Liver (tissue), 9 donors: ENCODE results near the gene EYA3. TPM values are rescaled to one million over a fixed set of nuclear protein-coding genes. Genes with fewer than 3 reads are reported as not detected.
A peak's percentile ranks its signal among the peaks of the same experiment; 100 is the strongest.

Experiments used
- DNase-seq: peaks from one replicate; pipeline ENCODE4 v3.0.0-alpha.2; 2017; ENCODE audit warnings: low spot score
- H3K27ac ChIP-seq, 2 donors: one replicate each; pipeline ENCODE4 v1.7.0; 2013; ENCODE audit warnings: inconsistent platforms in 2 of 2, low read length in 2 of 2, control low read depth in 1 of 2, low read depth in 1 of 2, mild to moderate bottlenecking in 1 of 2
- H3K27me3 ChIP-seq, 4 donors: one replicate each; pipeline versions ENCODE4 v1.6.1 to v1.7.0; 2013; ENCODE audit warnings: low read length in 3 of 4, inconsistent platforms in 1 of 4, mild to moderate bottlenecking in 1 of 4, moderate library complexity in 1 of 4; ENCODE audit not compliant: control insufficient read depth in 4 of 4, insufficient read depth in 4 of 4
- H3K36me3 ChIP-seq, 4 donors: one replicate each; pipeline versions ENCODE4 v1.6.1 to v1.7.0; 2013; ENCODE audit warnings: low read length in 3 of 4, mild to moderate bottlenecking in 3 of 4, low read depth in 1 of 4, moderate library complexity in 1 of 4; ENCODE audit not compliant: control insufficient read depth in 4 of 4, insufficient read depth in 3 of 4
- H3K4me1 ChIP-seq, 4 donors: one replicate each; pipeline versions ENCODE4 v1.6.1 to v1.7.0; 2013; ENCODE audit warnings: low read length in 3 of 4, mild to moderate bottlenecking in 3 of 4, moderate library complexity in 1 of 4; ENCODE audit not compliant: control insufficient read depth in 4 of 4, insufficient read depth in 4 of 4
- H3K4me3 ChIP-seq, 3 donors: one replicate each; pipeline versions ENCODE4 v1.6.1 to v1.7.0; 2013; ENCODE audit warnings: low read length in 3 of 3, control low read depth in 1 of 3, low read depth in 1 of 3, mild to moderate bottlenecking in 1 of 3
- H3K9ac ChIP-seq, 2 donors: one replicate each; pipeline ENCODE4 v1.7.0; 2013; ENCODE audit warnings: low read length in 2 of 2, mild to moderate bottlenecking in 2 of 2, moderate library complexity in 2 of 2, control low read depth in 1 of 2, low read depth in 1 of 2
- H3K9me3 ChIP-seq, 4 donors: one replicate each; pipeline versions ENCODE4 v1.6.1 to v1.7.0; 2013; ENCODE audit warnings: low read length in 3 of 4; ENCODE audit not compliant: control insufficient read depth in 4 of 4
- EGR1 ChIP-seq, 2 donors: IDR thresholded peaks; 2 replicates each; pipeline ENCODE4 v1.6.1; 2016 to 2018; ENCODE audit warnings: antibody characterized with exemption in 2 of 2, low read depth in 2 of 2
- FOXA1 ChIP-seq: IDR thresholded peaks from 2 replicates; pipeline ENCODE4 v1.6.1; 2016; ENCODE audit warnings: antibody characterized with exemption
- FOXA2 ChIP-seq: IDR thresholded peaks from 2 replicates; pipeline ENCODE4 v1.6.1; 2016; ENCODE audit warnings: antibody characterized with exemption
- GABPA ChIP-seq, 2 donors: IDR thresholded peaks in 1 of 2; conservative IDR thresholded peaks in 1 of 2; 2 replicates each; pipeline ENCODE4 v1.6.1; 2016; ENCODE audit warnings: antibody characterized with exemption in 2 of 2, mild to moderate bottlenecking in 1 of 2, moderate library complexity in 1 of 2
- HNF4A ChIP-seq, 2 donors: conservative IDR thresholded peaks; 2 replicates each; pipeline ENCODE4 v1.6.1; 2016; ENCODE audit warnings: antibody characterized with exemption in 2 of 2, mild to moderate bottlenecking in 2 of 2
- HNF4G ChIP-seq: IDR thresholded peaks from 2 replicates; pipeline ENCODE4 v1.6.1; 2016; ENCODE audit warnings: antibody characterized with exemption
- JUND ChIP-seq, 2 donors: IDR thresholded peaks; 2 replicates each; pipeline ENCODE4 v1.6.1; 2016; ENCODE audit warnings: antibody characterized with exemption in 2 of 2
- NR2F2 ChIP-seq: IDR thresholded peaks from 2 replicates; pipeline ENCODE4 v1.6.1; 2016; ENCODE audit warnings: antibody characterized with exemption
- RAD21 ChIP-seq, 2 donors: IDR thresholded peaks; 2 replicates each; pipeline ENCODE4 v1.6.1; 2016; ENCODE audit warnings: antibody characterized with exemption in 2 of 2, mild to moderate bottlenecking in 2 of 2
- RXRA ChIP-seq, 2 donors: IDR thresholded peaks; 2 replicates each; pipeline ENCODE4 v1.6.1; 2017 to 2018; ENCODE audit warnings: antibody characterized with exemption in 2 of 2, mild to moderate bottlenecking in 1 of 2
- SP1 ChIP-seq: IDR thresholded peaks from 2 replicates; pipeline ENCODE4 v1.6.1; 2018; ENCODE audit warnings: antibody characterized with exemption, mild to moderate bottlenecking
- TAF1 ChIP-seq: conservative IDR thresholded peaks from 2 replicates; pipeline ENCODE4 v1.6.1; 2016; ENCODE audit warnings: antibody characterized with exemption, mild to moderate bottlenecking
- YY1 ChIP-seq: IDR thresholded peaks from 2 replicates; pipeline ENCODE4 v1.6.1; 2016; ENCODE audit warnings: antibody characterized with exemption, mild to moderate bottlenecking
- WGBS: extraction: QIAGEN DNeasy Blood & Tissue Kit; methylation state at CpG from one replicate; pipeline ENCODE4 v1.1.7; 2013; 5-methylcytosine and 5-hydroxymethylcytosine counted together
- polyA plus RNA-seq, 2 donors: library from polyadenylated mRNA; stranded (reverse) in 1 of 2; unstranded in 1 of 2; fragments of 200-250 nt in 1 of 2; fragments of >200 nt in 1 of 2; fragmentation: Nextera tagmentation in 1 of 2; extraction: Ambion mirVana in 1 of 2; gene quantifications; one replicate each; pipeline versions ENCODE4 v1.2.1 to v1.2.3, GENCODE V29; 2013 to 2015
- total RNA-seq, 2 donors: library from RNA; depleted of rRNA; stranded (reverse); fragments of >200 nt; gene quantifications; one replicate each; pipeline ENCODE4 v1.2.3, GENCODE V29; 2014
- TF ChIP-seq, protein P1 (sequence below): fragments of 150-350 bp; IDR thresholded peaks from 2 replicates; pipeline ENCODE4 v1.5.1; 2017; ENCODE audit warnings: improper control_type of control experiment, low read depth, low read length; ENCODE audit not compliant: missing input control
- TF ChIP-seq, protein P2 (sequence below): IDR thresholded peaks from 2 replicates; pipeline ENCODE4 v1.6.1; 2016; ENCODE audit warnings: antibody characterized with exemption
- TF ChIP-seq, protein P3 (sequence below): IDR thresholded peaks from 2 replicates; pipeline ENCODE4 v1.6.1; 2016; ENCODE audit warnings: antibody characterized with exemption
- TF ChIP-seq, protein P4 (sequence below): IDR thresholded peaks from 2 replicates; pipeline ENCODE4 v1.6.1; 2016; ENCODE audit warnings: antibody characterized with exemption
- TF ChIP-seq, protein P5 (sequence below): IDR thresholded peaks from 2 replicates; pipeline ENCODE4 v1.6.1; 2016; ENCODE audit warnings: antibody characterized with exemption, mild to moderate bottlenecking
- donor health status: healthy.
- donor health status: healthy.
- donor health status: healthy.
- donor health status: healthy.
- donor health status: healthy.

EYA3 gene, protein sequence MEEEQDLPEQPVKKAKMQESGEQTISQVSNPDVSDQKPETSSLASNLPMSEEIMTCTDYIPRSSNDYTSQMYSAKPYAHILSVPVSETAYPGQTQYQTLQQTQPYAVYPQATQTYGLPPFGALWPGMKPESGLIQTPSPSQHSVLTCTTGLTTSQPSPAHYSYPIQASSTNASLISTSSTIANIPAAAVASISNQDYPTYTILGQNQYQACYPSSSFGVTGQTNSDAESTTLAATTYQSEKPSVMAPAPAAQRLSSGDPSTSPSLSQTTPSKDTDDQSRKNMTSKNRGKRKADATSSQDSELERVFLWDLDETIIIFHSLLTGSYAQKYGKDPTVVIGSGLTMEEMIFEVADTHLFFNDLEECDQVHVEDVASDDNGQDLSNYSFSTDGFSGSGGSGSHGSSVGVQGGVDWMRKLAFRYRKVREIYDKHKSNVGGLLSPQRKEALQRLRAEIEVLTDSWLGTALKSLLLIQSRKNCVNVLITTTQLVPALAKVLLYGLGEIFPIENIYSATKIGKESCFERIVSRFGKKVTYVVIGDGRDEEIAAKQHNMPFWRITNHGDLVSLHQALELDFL
- 10 to 100 TPM in 1 of 2 donors, 1 to 10 TPM in 1; 8.0 to 12.6 TPM for total RNA-seq
- polyA plus RNA-seq: 1 to 10 TPM; 3.6 to 4.1 TPM

DNA sequence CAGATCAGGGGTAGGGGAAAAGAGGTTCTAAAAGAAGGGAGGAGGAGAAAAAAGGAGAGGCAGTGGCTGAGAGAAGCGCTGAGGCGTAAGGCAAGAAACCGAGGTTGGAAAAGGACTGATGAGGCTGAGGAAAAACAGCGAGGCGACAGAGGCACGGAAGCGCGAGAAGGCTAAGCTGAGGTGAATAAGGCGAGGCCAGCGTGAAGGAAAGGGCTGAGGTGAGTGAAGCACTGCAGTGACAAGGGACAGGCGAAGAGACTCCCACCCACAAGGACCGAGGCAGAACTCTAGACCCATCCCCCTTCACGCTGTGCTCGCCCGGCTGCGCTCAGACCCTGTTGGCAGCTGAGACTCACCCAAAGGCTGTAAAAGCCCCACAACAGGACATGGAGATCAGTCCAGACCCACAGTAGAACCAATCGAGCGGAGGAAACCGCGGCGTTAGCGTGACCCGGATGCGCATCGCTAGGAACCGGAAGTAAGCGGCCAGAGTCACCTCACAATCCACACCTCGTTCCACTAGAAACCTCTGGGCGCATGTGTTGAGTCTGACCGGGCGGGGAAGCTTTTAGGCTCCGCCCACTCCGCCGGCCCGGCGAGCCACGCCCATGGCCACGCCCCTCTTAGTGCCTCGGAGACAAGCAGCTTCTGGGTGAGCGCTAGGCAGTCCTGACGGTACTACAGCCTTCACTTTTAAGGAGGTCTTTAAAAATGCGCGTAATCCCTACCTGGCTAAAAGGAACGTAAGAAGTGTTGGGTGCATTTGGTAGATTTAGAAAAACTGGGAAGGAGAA is at the start of gene EYA3:
TSS of gene EYA3 (minus strand) at position 443 of the 794 bp plus-strand sequence. CDS start 30,584 bp downstream, outside the sequence.
- Histone ChIP-seq H3K36me3 (no peaks in the 10 kb centered on the region), H3K4me1 (peaks cover 9 to 30% (median 21%) of the 10 kb centered on the region in 4 donors), H3K27ac (peak within 1 kb of the TSS; percentile 89 to 95), H3K27me3 (no peaks in the 10 kb centered on the region), H3K9ac (peak within 1 kb of the TSS; percentile 90 to 94), H3K4me3 (peak within 1 kb of the TSS; percentile 72 to 100 (median 100)), H3K9me3 (no peaks in the 10 kb centered on the region)
- under 1% methylated on average over 44 of the region's 44 CpGs for whole genome bisulfite sequencing
- TF ChIP-seq TAF1 (peak; percentile 50), GABPA (IDR thresholded peaks at IDR 0.05 in 1 of 2, conservative IDR thresholded peaks at IDR 0.05 in 1 of 2) (peak; percentile 94 to 99), SP1 (peak; percentile 71), NR2F2 (peak; percentile 68), FOXA1 (no peak), JUND (IDR thresholded peaks at IDR 0.05) (no peak), EGR1 (IDR thresholded peaks at IDR 0.05; ENCODE audit: low read depth in 2 of 2) (peak in 1 of 2 donors; percentile 23), RXRA (IDR thresholded peaks at IDR 0.05) (peak; percentile 38 to 39), RAD21 (IDR thresholded peaks at IDR 0.05) (peak; percentile 44 to 63), HNF4G (no peak), YY1 (peak; percentile 76), FOXA2 (no peak), HNF4A (conservative IDR thresholded peaks at IDR 0.05) (no peak)
- TF ChIP-seq, protein P1, sequence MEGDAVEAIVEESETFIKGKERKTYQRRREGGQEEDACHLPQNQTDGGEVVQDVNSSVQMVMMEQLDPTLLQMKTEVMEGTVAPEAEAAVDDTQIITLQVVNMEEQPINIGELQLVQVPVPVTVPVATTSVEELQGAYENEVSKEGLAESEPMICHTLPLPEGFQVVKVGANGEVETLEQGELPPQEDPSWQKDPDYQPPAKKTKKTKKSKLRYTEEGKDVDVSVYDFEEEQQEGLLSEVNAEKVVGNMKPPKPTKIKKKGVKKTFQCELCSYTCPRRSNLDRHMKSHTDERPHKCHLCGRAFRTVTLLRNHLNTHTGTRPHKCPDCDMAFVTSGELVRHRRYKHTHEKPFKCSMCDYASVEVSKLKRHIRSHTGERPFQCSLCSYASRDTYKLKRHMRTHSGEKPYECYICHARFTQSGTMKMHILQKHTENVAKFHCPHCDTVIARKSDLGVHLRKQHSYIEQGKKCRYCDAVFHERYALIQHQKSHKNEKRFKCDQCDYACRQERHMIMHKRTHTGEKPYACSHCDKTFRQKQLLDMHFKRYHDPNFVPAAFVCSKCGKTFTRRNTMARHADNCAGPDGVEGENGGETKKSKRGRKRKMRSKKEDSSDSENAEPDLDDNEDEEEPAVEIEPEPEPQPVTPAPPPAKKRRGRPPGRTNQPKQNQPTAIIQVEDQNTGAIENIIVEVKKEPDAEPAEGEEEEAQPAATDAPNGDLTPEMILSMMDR: no peak
- TF ChIP-seq, protein P2, sequence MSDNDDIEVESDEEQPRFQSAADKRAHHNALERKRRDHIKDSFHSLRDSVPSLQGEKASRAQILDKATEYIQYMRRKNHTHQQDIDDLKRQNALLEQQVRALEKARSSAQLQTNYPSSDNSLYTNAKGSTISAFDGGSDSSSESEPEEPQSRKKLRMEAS: peak; percentile 98
- TF ChIP-seq, protein P3, sequence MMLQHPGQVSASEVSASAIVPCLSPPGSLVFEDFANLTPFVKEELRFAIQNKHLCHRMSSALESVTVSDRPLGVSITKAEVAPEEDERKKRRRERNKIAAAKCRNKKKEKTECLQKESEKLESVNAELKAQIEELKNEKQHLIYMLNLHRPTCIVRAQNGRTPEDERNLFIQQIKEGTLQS: no peak
- TF ChIP-seq, protein P4, sequence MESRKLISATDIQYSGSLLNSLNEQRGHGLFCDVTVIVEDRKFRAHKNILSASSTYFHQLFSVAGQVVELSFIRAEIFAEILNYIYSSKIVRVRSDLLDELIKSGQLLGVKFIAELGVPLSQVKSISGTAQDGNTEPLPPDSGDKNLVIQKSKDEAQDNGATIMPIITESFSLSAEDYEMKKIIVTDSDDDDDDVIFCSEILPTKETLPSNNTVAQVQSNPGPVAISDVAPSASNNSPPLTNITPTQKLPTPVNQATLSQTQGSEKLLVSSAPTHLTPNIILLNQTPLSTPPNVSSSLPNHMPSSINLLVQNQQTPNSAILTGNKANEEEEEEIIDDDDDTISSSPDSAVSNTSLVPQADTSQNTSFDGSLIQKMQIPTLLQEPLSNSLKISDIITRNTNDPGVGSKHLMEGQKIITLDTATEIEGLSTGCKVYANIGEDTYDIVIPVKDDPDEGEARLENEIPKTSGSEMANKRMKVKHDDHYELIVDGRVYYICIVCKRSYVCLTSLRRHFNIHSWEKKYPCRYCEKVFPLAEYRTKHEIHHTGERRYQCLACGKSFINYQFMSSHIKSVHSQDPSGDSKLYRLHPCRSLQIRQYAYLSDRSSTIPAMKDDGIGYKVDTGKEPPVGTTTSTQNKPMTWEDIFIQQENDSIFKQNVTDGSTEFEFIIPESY: no peak
- TF ChIP-seq, protein P5, sequence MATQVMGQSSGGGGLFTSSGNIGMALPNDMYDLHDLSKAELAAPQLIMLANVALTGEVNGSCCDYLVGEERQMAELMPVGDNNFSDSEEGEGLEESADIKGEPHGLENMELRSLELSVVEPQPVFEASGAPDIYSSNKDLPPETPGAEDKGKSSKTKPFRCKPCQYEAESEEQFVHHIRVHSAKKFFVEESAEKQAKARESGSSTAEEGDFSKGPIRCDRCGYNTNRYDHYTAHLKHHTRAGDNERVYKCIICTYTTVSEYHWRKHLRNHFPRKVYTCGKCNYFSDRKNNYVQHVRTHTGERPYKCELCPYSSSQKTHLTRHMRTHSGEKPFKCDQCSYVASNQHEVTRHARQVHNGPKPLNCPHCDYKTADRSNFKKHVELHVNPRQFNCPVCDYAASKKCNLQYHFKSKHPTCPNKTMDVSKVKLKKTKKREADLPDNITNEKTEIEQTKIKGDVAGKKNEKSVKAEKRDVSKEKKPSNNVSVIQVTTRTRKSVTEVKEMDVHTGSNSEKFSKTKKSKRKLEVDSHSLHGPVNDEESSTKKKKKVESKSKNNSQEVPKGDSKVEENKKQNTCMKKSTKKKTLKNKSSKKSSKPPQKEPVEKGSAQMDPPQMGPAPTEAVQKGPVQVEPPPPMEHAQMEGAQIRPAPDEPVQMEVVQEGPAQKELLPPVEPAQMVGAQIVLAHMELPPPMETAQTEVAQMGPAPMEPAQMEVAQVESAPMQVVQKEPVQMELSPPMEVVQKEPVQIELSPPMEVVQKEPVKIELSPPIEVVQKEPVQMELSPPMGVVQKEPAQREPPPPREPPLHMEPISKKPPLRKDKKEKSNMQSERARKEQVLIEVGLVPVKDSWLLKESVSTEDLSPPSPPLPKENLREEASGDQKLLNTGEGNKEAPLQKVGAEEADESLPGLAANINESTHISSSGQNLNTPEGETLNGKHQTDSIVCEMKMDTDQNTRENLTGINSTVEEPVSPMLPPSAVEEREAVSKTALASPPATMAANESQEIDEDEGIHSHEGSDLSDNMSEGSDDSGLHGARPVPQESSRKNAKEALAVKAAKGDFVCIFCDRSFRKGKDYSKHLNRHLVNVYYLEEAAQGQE: peak; percentile 15
- peak; percentile 98 for DNase-seq
